Pons (tissue), 1 donor: Measurements from ENCODE around the gene RNF10.
"Not testable (repeated sequence)": the region's sequence is repeated elsewhere in the genome, so short reads cannot be mapped to it uniquely, and the experiment has no call there.

Experiments
- DNase-seq: peaks from one replicate; pipeline ENCODE4 v3.0.0-alpha.2; 2016; ENCODE audit warnings: low spot score

The RNF10 gene

DNA sequence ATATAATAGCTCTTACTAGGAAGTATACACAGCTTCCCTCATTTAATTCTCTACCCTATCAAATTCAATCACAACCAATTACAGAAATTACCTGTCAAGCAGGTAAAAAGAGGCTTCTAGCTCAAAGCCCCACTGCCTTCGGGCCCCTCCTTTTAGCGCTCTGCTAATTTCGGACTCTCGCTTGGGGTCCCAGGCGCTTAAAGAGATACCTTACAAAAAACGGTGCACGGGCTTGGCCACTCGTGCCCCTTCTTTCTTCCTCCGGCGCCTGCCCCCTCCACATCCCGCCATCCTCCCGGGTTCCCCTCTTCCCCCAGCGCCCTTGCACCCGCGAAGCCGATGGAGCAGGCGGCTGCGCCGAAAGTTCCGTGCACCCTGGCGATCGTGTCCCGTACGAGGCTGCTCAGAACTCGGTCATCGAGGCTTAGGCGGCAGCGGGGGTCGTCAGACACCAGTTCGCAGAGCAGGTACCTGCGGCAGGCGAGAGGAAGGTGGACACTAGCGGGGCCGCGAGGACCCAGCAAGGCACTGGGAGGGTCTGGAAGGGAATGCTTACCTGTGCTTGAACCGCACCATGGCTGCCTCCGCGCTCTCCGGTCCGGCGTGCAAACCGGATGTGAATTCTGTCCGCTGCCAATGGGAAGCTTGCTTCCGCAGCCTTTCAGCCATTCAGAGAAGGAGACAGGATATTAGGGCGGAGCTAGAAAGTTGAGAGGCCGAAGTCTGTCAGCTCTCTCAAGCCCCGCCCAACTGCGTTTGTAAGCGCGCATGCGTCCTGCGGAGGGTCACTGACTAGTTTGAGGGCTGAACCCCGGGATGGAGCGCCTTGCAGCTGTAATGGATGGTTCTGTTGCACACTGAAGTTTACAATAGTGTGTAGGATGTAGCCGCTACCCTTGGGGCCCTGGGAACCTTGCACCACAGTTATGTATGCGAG is 46.9 kb downstream of the RNF10 start, which contains the start of gene POP5:
POP5 (minus strand) TSS at position 616 of the 937 bp plus-strand sequence; CDS start at position 576, 40 bp downstream.
- DNase-seq, result peak; percentile 99

DNA sequence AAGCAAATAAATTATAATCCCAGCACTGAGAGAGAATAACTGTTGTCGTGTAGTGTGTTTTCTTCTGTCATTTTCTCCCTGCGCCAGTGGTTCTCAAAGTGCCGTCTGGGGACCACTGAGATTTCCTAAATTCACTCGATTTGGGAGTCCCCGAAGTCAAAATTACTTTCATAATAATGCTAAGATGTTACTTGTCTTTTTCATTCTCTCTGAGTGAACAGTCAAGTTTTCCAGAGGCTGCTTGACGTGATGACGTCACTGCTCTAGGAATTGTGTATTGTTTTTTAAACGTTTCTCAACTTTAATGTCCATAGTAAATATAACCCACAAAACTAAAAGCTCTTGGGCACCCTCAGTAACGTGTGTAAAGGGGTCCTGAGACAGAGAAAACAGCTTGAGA is 47.8 kb downstream of the RNF10 start:
- DNase-seq, result no peak

- peak; percentile 64 for DNase-seq
These were observed 49.4 kb downstream of the RNF10 start for GRCh38 chr12:120583478-120584030.

DNA sequence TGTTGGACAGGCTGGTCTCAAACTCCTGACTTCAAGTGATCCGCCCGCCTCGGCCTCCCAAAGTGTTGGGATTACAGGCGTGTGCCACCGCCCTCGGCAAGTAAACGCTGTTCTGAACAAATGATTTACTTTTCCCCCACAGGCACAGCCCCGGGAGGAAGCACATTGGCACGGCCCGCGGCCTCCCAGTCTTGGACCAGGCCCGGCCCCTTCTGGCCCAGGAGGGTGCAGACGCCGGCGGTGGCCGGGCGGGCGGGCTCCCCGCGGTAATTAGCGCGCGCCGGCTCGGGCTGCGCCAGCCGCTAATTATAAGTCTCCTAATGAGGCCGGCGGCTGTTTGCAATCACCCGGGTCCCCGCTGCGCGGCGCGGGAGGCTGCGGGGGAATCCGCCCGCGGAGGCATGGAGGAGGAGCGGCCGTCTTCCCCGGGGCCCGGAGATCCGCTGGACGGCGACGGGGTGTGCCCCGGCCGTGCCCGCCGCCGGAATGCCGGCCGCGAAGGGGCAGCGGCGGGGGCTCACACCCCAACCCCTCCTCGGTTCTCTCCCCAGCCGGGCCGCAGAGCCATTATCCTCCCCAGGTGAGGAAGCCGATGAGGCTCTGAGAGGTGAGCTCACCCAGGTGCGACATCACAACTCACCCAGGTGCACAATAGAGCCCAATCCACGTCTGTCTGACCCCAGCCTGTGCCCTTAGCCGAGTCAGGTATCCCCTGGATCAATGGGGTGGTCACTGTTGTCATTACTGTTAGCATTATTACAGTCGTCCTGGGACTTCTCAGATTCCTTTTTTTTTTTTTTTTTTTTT is 50.4 kb downstream of the RNF10 start:
- no peak for DNase-seq

DNA sequence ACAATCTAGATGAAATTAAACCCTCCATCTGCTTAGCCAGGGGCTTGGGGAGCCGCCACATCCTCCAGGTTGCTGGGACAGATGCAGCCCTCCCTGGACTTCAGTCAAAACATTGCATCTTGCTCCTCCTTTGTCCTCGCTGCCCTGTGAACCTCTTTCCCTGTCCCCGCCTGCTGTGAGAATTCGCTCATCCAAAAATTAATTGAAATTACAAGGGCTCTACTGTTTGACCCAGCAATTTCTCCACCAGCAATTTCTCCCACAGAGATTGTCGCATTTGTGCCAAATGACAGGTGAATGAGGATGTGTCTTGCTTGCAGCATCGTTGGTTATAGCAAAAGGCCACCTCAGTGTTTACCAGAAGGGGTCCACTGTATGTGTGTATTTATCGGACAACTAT is 52.0 kb downstream of the RNF10 start:
- DNase-seq, result no peak

GRCh38 chr12:120586860-120587259 is 52.7 kb downstream of the RNF10 start:
- DNase-seq, result no peak

DNA sequence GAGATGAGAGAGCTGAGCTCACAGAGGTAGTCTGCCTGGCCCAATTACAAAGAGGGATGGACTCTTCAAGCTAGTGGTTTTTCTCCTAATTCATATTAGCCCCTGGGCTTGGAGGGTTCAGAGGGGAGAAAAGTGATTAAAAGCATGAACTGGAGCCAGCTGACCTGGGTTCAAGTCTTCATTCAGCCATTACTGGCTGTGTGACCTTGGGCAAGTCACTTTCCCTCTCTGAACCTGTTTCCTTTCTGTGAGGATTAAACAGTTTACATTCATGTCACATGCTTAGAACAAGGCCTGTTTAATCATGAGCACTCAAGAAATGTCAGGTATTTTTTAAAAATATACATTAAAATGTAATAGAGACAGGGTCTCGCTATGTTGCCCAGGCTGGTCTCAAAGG is 54.2 kb downstream of the RNF10 start:
- DNase-seq, result no peak

DNA sequence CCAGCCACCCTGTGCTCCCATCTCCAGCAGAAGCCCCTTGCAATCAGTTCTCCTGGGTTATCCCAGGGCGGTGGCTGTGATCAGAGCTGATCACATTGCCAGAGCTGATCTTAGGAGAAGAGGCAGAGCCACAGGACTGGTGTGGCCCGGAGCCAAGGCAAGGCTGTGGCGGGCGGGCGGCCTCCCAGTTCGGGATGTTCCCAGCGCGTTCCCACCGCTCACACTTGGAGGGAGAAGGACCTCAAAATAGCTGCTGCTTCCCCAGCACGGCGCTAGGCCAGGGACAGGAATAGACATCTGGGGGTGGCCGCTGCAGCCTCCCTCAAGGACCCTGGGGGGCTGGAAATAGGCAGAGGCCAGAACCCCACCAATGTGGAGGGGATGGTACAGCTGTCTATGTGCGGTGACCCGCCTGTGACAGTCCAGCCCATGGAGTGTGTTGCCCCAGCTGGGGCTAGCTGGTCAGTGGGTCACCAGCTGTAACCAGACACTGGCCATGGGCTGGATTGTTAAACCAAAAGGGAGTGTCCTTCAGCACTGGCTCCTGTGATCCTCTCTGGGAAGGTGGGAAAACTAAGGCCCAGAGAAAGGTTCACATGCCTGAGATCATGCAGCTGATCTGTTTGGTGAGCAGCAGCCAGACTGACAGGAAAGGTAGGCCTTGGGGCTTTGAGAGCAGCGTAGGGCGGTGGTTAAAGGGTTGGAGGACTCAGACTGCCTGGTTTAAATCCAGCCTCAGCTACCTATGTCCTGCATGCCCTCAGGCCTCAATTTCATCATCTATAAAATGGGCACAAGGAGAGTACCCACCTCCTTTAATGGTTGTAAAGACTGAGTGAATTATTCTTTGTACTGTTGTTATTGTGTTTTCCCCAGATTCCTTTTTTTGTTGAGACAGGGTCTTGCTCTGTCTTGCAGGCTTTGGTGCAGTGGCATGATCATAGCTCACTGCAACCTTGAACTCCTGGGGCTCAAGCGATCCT is 55.1 kb downstream of the RNF10 start:
- no peak for DNase-seq

DNA sequence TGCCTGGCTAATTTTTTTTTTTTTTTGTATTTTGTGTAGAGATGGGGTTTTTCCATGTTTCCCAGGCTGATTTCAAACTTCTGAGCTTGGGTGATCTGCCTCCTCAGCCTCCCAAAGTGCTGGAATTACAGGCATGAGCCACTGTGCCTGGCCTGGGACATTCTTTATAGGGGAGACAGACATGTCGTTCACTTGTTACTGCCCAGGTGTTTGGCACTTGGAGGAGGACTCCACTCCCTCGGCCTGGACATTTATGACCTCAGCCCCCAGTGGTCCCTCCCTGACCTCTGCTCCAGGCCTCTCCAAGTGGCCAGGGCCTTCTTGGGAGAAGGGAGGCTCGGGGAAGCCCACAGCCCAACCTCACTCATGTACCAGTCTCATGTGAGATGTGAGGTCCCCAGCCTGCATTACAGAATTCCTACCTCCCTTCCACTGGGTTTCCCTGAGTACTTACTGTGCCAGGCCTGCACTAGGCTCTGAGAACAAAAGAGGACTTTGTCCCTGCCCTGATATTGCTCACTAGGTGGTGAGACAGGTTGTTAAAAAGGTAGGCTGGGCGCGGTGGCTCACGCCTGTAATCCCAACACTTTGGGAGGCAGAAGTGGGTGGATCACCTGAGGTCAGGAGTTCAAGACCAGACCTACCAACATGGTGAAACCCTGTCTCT is 56.7 kb downstream of the RNF10 start:
- DNase-seq, result no peak

DNA sequence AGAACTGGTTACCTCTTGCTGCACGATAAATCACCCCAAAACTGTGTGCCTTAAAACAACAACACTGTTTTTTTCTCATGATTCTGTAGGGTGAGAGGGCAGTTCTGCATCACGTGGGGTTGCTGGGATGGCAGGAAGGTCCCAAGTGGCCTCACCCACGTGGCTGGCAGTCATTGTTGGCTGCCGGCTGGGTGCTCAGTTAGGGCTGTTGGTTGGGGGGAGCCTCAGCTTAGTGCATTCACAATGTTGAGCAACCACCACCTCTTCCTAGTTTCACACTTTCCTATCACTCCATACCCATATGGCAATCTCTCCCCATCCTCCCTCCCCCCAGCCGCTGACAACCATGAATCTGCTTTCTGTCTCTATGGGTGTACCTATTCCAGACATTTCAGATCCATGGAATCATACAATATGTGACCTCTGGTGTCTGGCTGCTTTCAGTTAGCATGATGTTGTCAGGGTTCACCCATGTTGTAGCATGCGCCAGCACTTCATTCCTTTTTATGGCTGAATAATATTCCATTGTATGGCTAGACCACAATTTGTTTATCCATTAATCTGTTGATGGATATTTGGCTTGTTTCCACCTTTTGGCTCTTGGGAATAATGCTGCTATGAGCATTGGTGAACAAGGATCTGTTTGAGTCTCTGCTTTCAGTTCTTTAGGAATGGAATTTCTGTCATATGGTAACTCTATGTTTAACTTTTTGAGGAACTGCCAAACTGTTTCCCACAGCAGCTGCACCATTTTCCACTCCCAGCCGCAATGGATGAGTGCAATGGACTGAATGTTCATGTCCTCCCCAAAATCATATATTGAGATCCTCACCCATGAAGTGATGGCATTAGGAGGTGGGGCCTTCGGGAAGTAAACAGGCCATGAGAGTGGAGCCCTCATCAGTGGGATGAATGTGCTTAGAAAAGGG is 58.2 kb downstream of the RNF10 start:
- no peak for DNase-seq

DNA sequence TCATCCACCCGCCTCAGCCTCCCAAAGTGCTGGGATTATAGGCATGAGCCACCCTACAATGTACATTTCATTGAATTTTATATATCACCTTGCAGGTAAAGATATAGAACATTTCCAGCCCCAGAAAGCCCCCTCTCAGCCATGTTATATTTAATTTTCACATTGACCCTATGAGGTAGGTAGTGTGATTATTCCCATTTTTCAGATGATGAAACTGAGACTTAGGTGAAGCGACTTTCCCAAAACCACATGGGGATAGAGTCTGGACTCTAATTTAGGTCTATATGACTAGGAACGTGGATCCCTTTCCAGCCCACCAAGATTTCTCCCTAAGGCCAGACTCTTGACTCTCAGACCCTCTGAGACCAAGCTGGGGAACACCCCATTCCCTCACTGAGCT is 62.7 kb downstream of the RNF10 start:
- no peak for DNase-seq

DNA sequence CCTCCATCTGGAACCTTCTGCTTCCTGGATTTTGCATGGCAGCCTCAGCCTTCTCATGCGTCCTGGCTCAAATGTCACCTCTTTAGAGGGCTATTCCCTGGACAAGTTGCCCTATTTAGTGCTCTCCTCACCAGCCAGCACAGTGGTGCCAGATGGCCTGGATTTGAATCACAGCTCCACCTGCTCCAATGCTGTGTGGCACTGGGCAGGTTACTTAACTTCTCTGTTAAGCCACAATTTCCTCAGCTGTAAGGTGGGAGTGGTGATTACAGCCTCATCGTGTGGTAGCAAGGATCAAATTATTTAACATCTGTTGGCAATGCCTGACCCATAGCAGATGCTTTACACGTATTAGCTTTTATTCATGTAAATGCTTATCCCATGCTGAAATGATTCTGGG is 63.7 kb downstream of the RNF10 start:
- no peak for DNase-seq

- no peak for DNase-seq
These were observed 64.7 kb downstream of the RNF10 start for GRCh38 chr12:120598674-120599463.

GRCh38 chr12:120599672-120600552 is 65.8 kb downstream of the RNF10 start:
- DNase-seq, result no peak

- DNase-seq, result not testable (repeated sequence)
These were observed 68.3 kb downstream of the RNF10 start for GRCh38 chr12:120602416-120602815.

- DNase-seq, result no peak
These were observed 76.4 kb downstream of the RNF10 start for GRCh38 chr12:120610560-120610959.

DNA sequence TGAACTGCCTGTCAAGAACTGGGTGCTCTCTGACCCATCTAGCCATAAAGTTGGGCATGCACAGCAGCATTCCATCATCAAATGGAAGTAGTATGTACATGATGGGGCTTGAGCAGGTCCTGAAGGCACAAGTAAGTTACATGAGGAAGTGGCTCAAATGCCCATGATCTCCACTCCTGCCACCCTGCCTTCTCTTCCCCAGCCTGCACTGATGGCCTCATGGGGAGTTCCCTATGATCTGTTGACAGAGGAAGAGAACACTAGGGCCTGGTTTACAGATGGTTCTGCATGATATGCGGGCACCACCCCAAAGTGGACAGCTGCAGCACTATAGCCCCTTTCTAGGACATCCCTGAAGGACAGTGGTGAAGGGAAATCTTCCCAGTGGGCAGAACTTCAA is 77.4 kb downstream of the RNF10 start:
- not testable (repeated sequence) for DNase-seq

DNA sequence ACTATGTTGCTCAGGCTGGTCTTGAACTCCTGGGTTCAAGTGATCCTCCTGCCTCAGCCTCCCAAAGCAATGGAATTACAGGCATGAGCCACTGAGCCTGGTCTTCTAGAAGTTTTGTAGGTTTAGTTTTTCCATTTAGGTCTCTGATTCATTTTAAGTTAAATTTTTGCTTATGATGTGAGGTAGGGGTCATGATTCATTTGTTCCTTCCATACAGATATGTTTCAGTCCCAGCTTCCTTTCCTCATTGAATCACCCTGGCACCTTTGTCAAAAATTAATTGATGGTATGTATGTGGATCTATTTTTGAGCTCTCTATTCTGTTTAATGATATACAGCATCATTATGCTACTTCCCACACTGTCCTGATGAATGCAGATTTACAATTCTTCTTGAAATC is 80.7 kb downstream of the RNF10 start:
- DNase-seq, result no peak
